GM12892 (cell line): ENCODE data around the gene EPHB2.

Experiments used
- POLR2A ChIP-seq: IDR thresholded peaks from 2 replicates; pipeline ENCODE4 v1.6.1; 2011; ENCODE audit warnings: low read depth, low read length, control low read depth
- POLR2AphosphoS5 ChIP-seq: IDR thresholded peaks from 2 replicates; pipeline ENCODE4 v1.6.1; 2011; ENCODE audit warnings: low read depth, low read length, control low read depth

GRCh38 chr1:22935433-22935832, 224.8 kb downstream of the EPHB2 start:
- TF ChIP-seq POLR2AphosphoS5, result no peak
- no peak for TF ChIP-seq POLR2A
